Lung (tissue), 12 donors: ENCODE data around the gene ERC2. TPM values are rescaled to one million over a fixed set of nuclear protein-coding genes. Genes with fewer than 3 reads are reported as not detected.

ENCODE experiments used
- ATAC-seq: fragments of 200-7000 bp; cut with Tn5 transposase; one replicate; pipeline ENCODE4 v1.9.1; 2020; ENCODE audit warnings: moderate number of reproducible peaks; ENCODE audit not compliant: insufficient read depth, low FRiP score
- DNase-seq, 3 donors: peaks; one replicate each; pipeline ENCODE4 v3.0.0-alpha.2; 2013 to 2017
- H3K27ac ChIP-seq, 2 donors: one replicate each; pipeline ENCODE4 v1.5.1; 2013; ENCODE audit warnings: mild to moderate bottlenecking in 2 of 2, moderate library complexity in 2 of 2, control low read depth in 1 of 2, inconsistent platforms in 1 of 2, low read depth in 1 of 2, low read length in 1 of 2
- H3K27me3 ChIP-seq, 3 donors: one replicate each; pipeline ENCODE4 v1.5.1; 2013; ENCODE audit warnings: low read length in 2 of 3; ENCODE audit not compliant: control insufficient read depth in 3 of 3, insufficient read depth in 3 of 3
- H3K36me3 ChIP-seq, 4 donors: one replicate each; pipeline ENCODE4 v1.5.1; 2013; ENCODE audit warnings: low read length in 4 of 4, mild to moderate bottlenecking in 1 of 4, moderate library complexity in 1 of 4; ENCODE audit not compliant: control insufficient read depth in 4 of 4, insufficient read depth in 4 of 4
- H3K4me1 ChIP-seq, 5 donors: one replicate each; pipeline ENCODE4 v1.5.1; 2013; ENCODE audit warnings: low read length in 5 of 5, mild to moderate bottlenecking in 2 of 5, moderate library complexity in 1 of 5; ENCODE audit not compliant: control insufficient read depth in 5 of 5, insufficient read depth in 5 of 5
- H3K4me3 ChIP-seq: one replicate; pipeline ENCODE4 v1.5.1; 2013; ENCODE audit warnings: mild to moderate bottlenecking, control low read depth, moderate library complexity
- H3K9ac ChIP-seq, 2 donors: one replicate each; pipeline ENCODE4 v1.5.1; 2013; ENCODE audit warnings: low read length in 2 of 2, control low read depth in 1 of 2; ENCODE audit not compliant: insufficient read depth in 1 of 2
- H3K9me3 ChIP-seq, 4 donors: one replicate each; pipeline ENCODE4 v1.5.1; 2013; ENCODE audit warnings: low read length in 3 of 4, mild to moderate bottlenecking in 1 of 4, moderate library complexity in 1 of 4; ENCODE audit not compliant: control insufficient read depth in 4 of 4, insufficient read depth in 3 of 4
- WGBS, 2 donors: extraction: QIAGEN DNeasy Blood & Tissue Kit; methylation state at CpG; one replicate each; pipeline ENCODE4 v1.1.7; 2013; 5-methylcytosine and 5-hydroxymethylcytosine counted together
- polyA plus RNA-seq, 2 donors: library from polyadenylated mRNA; stranded (reverse); fragments of 200-250 nt; gene quantifications; one replicate each; pipeline ENCODE4 v1.2.1, GENCODE V29; 2013
- total RNA-seq, 2 donors: library from RNA; depleted of rRNA in 1 of 2; stranded (reverse); fragments of >200 nt in 1 of 2; gene quantifications; one replicate each; pipeline ENCODE4 v1.2.1, GENCODE V29; 2014 to 2021
- TF ChIP-seq, protein P1 (sequence below): IDR thresholded peaks from 2 replicates; pipeline ENCODE4 v1.5.1; 2012; ENCODE audit warnings: mild to moderate bottlenecking; ENCODE audit errors: control extremely low read depth, extremely low read depth
- donor health status: control.
- donor health status: control.
- donor health status: Bipolar disorder and iron deficiency.
- donor health status: healthy.
- donor health status: DM: yes; HTN: yes; CAD: no.

ERC2 gene
- total and polyA plus RNA-seq, 4 donors: 0.20 to 3.5 (median 0.97) TPM

DNA sequence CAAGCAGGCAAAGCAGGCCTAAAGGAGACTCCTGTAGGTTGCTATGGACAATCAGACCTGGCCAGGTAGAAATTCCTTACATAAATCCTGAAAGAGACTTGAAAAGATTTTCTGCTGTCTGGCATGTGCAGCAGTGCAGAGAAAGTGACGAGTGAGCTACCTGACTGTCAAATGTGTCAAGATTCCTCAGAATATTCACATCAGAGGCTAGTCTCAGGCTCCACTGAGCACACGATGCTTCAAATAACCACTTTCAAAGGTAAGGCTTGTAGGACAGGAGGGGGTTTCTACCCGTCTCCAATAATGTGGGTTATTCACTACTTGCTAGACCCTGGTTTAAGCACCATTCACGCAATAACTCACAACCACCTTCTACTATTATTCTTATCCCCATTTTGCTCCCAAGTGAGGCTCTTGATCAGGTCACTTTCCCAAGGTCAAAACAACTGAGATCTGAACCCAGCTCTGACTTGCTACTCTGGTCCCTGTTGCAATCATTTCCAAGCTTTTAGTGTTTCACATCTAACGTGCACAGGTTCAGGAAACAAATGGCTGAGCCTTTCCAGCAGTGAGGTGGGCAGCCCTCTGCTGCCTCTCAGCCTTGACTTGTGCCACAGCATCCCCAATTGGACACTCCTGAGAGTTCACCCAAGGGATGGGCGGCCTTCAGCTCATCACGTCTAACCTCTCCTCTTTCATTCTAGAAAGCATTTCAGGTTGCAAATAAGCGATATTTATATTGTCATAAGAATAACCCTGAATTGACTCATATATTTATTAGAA is 651.3 kb downstream of the ERC2 start:
- 87 to 88% methylated on average over 8 of the region's 8 CpGs for WGBS, 2 donors

DNA sequence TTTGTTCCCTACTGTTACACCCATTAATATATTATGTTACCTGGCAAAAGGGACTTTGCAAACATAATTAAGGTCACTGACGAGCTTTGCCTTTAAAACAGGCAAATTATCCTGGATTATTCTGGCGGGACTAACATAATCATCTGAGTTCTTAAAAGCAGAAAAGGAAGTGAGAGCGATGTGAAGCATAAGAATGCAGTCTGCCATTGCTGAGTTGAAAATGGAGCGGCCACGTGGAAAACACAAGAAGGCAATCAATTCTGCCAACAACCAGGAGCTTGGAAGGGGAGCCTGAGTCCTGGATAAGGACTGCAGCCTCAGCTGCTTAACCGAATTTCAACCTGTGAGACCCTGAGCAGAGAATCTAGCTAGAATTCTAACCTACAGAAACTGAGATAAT is 653.0 kb downstream of the ERC2 start:
- WGBS, 2 donors: 85 to 93% methylated on average over 6 of the region's 6 CpGs
- TF ChIP-seq, protein P1, sequence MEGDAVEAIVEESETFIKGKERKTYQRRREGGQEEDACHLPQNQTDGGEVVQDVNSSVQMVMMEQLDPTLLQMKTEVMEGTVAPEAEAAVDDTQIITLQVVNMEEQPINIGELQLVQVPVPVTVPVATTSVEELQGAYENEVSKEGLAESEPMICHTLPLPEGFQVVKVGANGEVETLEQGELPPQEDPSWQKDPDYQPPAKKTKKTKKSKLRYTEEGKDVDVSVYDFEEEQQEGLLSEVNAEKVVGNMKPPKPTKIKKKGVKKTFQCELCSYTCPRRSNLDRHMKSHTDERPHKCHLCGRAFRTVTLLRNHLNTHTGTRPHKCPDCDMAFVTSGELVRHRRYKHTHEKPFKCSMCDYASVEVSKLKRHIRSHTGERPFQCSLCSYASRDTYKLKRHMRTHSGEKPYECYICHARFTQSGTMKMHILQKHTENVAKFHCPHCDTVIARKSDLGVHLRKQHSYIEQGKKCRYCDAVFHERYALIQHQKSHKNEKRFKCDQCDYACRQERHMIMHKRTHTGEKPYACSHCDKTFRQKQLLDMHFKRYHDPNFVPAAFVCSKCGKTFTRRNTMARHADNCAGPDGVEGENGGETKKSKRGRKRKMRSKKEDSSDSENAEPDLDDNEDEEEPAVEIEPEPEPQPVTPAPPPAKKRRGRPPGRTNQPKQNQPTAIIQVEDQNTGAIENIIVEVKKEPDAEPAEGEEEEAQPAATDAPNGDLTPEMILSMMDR: no peak
- Histone ChIP-seq H3K4me1 (peaks cover 0 to 3% (median 0%) of the 10 kb centered on the region in 5 donors), H3K4me3 (no peak overlapping the region), H3K27ac (no peak overlapping the region), H3K9me3 (no peaks in the 10 kb centered on the region), H3K9ac (no peak overlapping the region), H3K36me3 (no peaks in the 10 kb centered on the region), H3K27me3 (no peaks in the 10 kb centered on the region)
- no peak for ATAC-seq
- no peak for DNase-seq

More for the DNA sequence above, 651.3 kb downstream of the ERC2 start:
- Histone ChIP-seq H3K27ac (no peak overlapping the region), H3K9me3 (no peaks in the 10 kb centered on the region), H3K4me3 (no peak overlapping the region), H3K4me1 (peaks cover 0 to 6% (median 0%) of the 10 kb centered on the region in 5 donors), H3K36me3 (no peaks in the 10 kb centered on the region), H3K9ac (no peak overlapping the region), H3K27me3 (no peaks in the 10 kb centered on the region)
- ATAC-seq (no peak), DNase-seq (no peak)
- TF ChIP-seq, protein P1: no peak

DNA sequence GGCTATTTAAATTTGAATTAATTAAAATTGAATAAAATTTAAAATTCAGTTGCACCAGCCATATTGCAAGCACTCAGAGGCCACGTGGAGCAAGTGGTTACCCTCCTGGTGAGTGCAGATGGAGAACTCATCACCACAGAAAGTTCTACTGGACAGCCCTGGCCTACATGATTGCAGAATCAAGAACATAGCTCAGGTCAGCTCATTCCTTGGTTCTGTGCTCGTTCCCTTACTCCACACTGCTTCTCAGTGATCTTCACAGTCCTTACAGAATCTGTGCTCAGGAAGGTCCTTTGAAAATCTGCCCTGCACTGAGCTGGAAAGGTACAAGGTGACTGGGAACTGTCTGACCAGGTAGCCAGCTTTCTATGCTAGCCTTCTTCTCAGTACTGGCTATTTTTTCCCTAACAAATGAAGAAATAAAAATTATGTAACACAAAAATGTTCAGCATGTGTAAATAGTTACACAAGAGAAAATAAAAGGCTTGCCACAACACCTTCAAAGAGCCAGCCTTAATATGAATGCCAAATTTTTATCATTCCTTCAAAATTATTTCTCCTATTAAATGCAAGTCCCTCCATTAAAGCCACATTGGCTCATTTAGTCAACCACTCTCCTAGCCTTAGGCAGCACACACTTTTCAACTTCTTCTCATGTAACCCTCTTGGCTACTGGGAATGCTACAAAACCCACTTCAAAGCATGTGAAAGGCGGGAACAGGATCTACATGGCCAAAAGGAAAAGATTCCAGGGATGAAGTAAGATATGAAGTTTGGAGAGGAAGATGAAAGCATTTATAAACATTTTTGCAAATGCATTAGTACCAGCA is 654.8 kb downstream of the ERC2 start:
- ATAC-seq: peak; percentile 60
- peaks cover 0 to 3% (median 0%) of the 10 kb centered on the region in 5 donors for H3K4me1 ChIP-seq
- H3K36me3 ChIP-seq: no peaks in the 10 kb centered on the region
- H3K9ac ChIP-seq: no peak overlapping the region
- TF ChIP-seq, protein P1: no peak
- no peaks in the 10 kb centered on the region for H3K9me3 ChIP-seq
- peak overlapping the region in 1 of 2 donors; percentile 43 for H3K27ac ChIP-seq
- H3K4me3 ChIP-seq: no peak overlapping the region
- 49 to 62% methylated on average over 3 of the region's 3 CpGs for WGBS, 2 donors
- no peaks in the 10 kb centered on the region for H3K27me3 ChIP-seq
- no peak for DNase-seq
